ENCODE data around the gene SLC39A13. TPM values are rescaled to one million over a fixed set of nuclear protein-coding genes. Genes with fewer than 3 reads are reported as not detected.

SLC39A13 gene
- total RNA-seq, 6 experiments from 2014 or later: 78.2 to 126 (median 86.4) TPM

- DNase-seq: no peak
- Mint-ChIP-seq H3K4me3 (no peak overlapping the region), H3K4me1 (ENCODE audit: low read depth) (peaks cover 11% of the 10 kb centered on the region), H3K36me3 (ENCODE audit: low read depth) (no peaks in the 10 kb centered on the region), H3K27me3 (ENCODE audit: insufficient read depth) (no peaks in the 10 kb centered on the region; the same call in none of the 2 replicates), H3K27ac (no peak overlapping the region), H3K9me3 (no peaks in the 10 kb centered on the region)
- no peak for TF ChIP-seq CTCF (IDR thresholded peaks at IDR 0.05)
Observed at GRCh38 chr11:47446833-47447232, 38.4 kb downstream of the SLC39A13 start.

GRCh38 chr11:47447906-47448305, 39.5 kb downstream of the SLC39A13 start:
- H3K4me1 Mint-ChIP-seq (ENCODE audit: low read depth): peaks cover 11% of the 10 kb centered on the region
- DNase-seq: no peak
- no peaks in the 10 kb centered on the region for H3K9me3 Mint-ChIP-seq
- no peaks in the 10 kb centered on the region; the same call in none of the 2 replicates for H3K27me3 Mint-ChIP-seq (ENCODE audit: insufficient read depth)
- TF ChIP-seq CTCF (IDR thresholded peaks at IDR 0.05): no peak
- H3K27ac Mint-ChIP-seq: no peak overlapping the region
- 0 out of 2 replicates have a peak, but pooled peaks cover 4% of the 10 kb centered on the region for H3K36me3 Mint-ChIP-seq (ENCODE audit: low read depth)
- no peak overlapping the region for H3K4me3 Mint-ChIP-seq

GRCh38 chr11:47448566-47449427, 40.4 kb downstream of the SLC39A13 start, which contains the start of gene RAPSN:
Gene RAPSN (minus strand): TSS chr11:47449136. CDS start chr11:47448964, 172 bp downstream.
- peaks cover under 1% of the 10 kb centered on the region; the same call in 1 of the 2 replicates for H3K9me3 Mint-ChIP-seq
- no peak for TF ChIP-seq CTCF (IDR thresholded peaks at IDR 0.05)
- no peak for DNase-seq
- peaks cover 11% of the 10 kb centered on the region for H3K4me1 Mint-ChIP-seq (ENCODE audit: low read depth)
- peaks cover 6% of the 10 kb centered on the region; the same call in 1 of the 2 replicates for H3K36me3 Mint-ChIP-seq (ENCODE audit: low read depth)
- H3K27me3 Mint-ChIP-seq (ENCODE audit: insufficient read depth): no peaks in the 10 kb centered on the region; the same call in none of the 2 replicates
- H3K4me3 Mint-ChIP-seq: no peak within 1 kb of the TSS
- no peak within 1 kb of the TSS for H3K27ac Mint-ChIP-seq

GRCh38 chr11:47449541-47449940, 41.2 kb downstream of the SLC39A13 start:
- peaks cover 4% of the 10 kb centered on the region; the same call in 1 of the 2 replicates for H3K9me3 Mint-ChIP-seq
- no peak overlapping the region for H3K4me3 Mint-ChIP-seq

GRCh38 chr11:47451436-47451835, 43.0 kb downstream of the SLC39A13 start:
- peaks cover 10% of the 10 kb centered on the region for H3K36me3 Mint-ChIP-seq (ENCODE audit: low read depth)
- H3K4me1 Mint-ChIP-seq (ENCODE audit: low read depth): peaks cover 16% of the 10 kb centered on the region
- H3K27me3 Mint-ChIP-seq (ENCODE audit: insufficient read depth): peaks cover 2% of the 10 kb centered on the region
- no peak overlapping the region for H3K27ac Mint-ChIP-seq
- peaks cover 4% of the 10 kb centered on the region; the same call in 1 of the 2 replicates for H3K9me3 Mint-ChIP-seq
- no peak for DNase-seq
- TF ChIP-seq CTCF (IDR thresholded peaks at IDR 0.05): no peak
- H3K4me3 Mint-ChIP-seq: no peak overlapping the region

More at GRCh38 chr11:47449541-47449940, 41.2 kb downstream of the SLC39A13 start:
- no peak for TF ChIP-seq CTCF (IDR thresholded peaks at IDR 0.05)
- no peak overlapping the region for H3K27ac Mint-ChIP-seq
- no peak for DNase-seq
- H3K36me3 Mint-ChIP-seq (ENCODE audit: low read depth): peaks cover 10% of the 10 kb centered on the region
- H3K27me3 Mint-ChIP-seq (ENCODE audit: insufficient read depth): no peaks in the 10 kb centered on the region; the same call in none of the 2 replicates
- H3K4me1 Mint-ChIP-seq (ENCODE audit: low read depth): peaks cover 16% of the 10 kb centered on the region

Measured in HFFc6 (cell line).